Erythroblast (primary cell): Measurements from ENCODE around the gene SUN1.

Source experiments
- GATA1 ChIP-seq: IDR thresholded peaks from 2 replicates; pipeline ENCODE4 v1.6.1; 2011; ENCODE audit warnings: low read depth, mild to moderate bottlenecking, control low read depth, low read length, moderate library complexity
- POLR2A ChIP-seq: IDR thresholded peaks from 2 replicates; pipeline ENCODE4 v1.6.1; 2011; ENCODE audit warnings: mild to moderate bottlenecking, low read length

GRCh38 chr7:894927-895450 lies 62.7 kb downstream of the SUN1 start:
- TF ChIP-seq POLR2A (no peak), GATA1 (no peak)
